HepG2 (cell line): ENCODE data around the gene FUZ.

ENCODE experiments used
- ATF2 ChIP-seq: sonication (generic); formaldehyde crosslinking; IDR thresholded peaks from 2 replicates; pipeline ENCODE4 v1.4.0; 2020; ENCODE audit warnings: missing genetic modification reagents
- BRD4 ChIP-seq: sonication (generic); formaldehyde crosslinking; IDR thresholded peaks from 2 replicates; pipeline ENCODE4 v1.4.0; 2020; ENCODE audit warnings: missing genetic modification reagents
- CTCF ChIP-seq: sonication (generic); formaldehyde crosslinking; IDR thresholded peaks from 2 replicates; pipeline ENCODE4 v1.5.0; 2020; ENCODE audit warnings: mild to moderate bottlenecking, missing genetic modification reagents, moderate library complexity
- KAT7 ChIP-seq: IDR thresholded peaks from 2 replicates; pipeline ENCODE4 v1.6.1; 2018; ENCODE audit warnings: borderline replicate concordance, missing compliant biosample characterization
- MAFK ChIP-seq, 2 experiments: IDR thresholded peaks in 1 of 2; conservative IDR thresholded peaks in 1 of 2; 2 replicates each; pipeline ENCODE4 v1.6.1; 2011; ENCODE audit warnings: improper control_type of control experiment in 2 of 2, low read length in 2 of 2
- SETDB1 ChIP-seq: sonication (generic); formaldehyde crosslinking; IDR thresholded peaks from 2 replicates; pipeline ENCODE4 v1.5.1; 2020; ENCODE audit warnings: missing genetic modification reagents, mild to moderate bottlenecking, borderline replicate concordance
- SUZ12 ChIP-seq: fragments of 150-350 bp; IDR thresholded peaks from 2 replicates; pipeline ENCODE4 v1.6.1; 2014; ENCODE audit warnings: low read depth, low read length
- TERF1 ChIP-seq: sonication (generic); formaldehyde crosslinking; IDR thresholded peaks from 2 replicates; pipeline ENCODE4 v1.8.0; 2022; ENCODE audit warnings: mild to moderate bottlenecking, missing genetic modification reagents, moderate library complexity
- USF2 ChIP-seq, 2 experiments: sonication (generic) in 1 of 2; formaldehyde crosslinking in 1 of 2; IDR thresholded peaks; 2 replicates each; pipeline versions ENCODE4 v1.5.1 to v1.6.1; 2011 to 2020; ENCODE audit warnings: borderline replicate concordance in 1 of 2, low read depth in 1 of 2, low read length in 1 of 2, mild to moderate bottlenecking in 1 of 2, missing genetic modification reagents in 1 of 2, moderate library complexity in 1 of 2
- ZBTB10 ChIP-seq: sonication (generic); formaldehyde crosslinking; IDR thresholded peaks from 2 replicates; pipeline ENCODE4 v1.4.0; 2020; ENCODE audit warnings: missing genetic modification reagents, borderline replicate concordance
- ZBTB4 ChIP-seq: sonication (generic); formaldehyde crosslinking; IDR thresholded peaks from 2 replicates; pipeline ENCODE4 v1.4.0; 2020; ENCODE audit warnings: missing genetic modification reagents, mild to moderate bottlenecking, borderline replicate concordance
- ZNF138 ChIP-seq: sonication (generic); formaldehyde crosslinking; IDR thresholded peaks from 2 replicates; pipeline ENCODE4 v1.5.0; 2020; ENCODE audit warnings: mild to moderate bottlenecking, low read depth, missing genetic modification reagents

- TF ChIP-seq TERF1 (CRISPR knock-in tag) (no peak), CTCF (CRISPR knock-in tag) (no peak), SETDB1 (no peak), KAT7 (no peak), SUZ12 (no peak), USF2 (IDR thresholded peaks at IDR 0.05; ENCODE audit: low read depth, low read length) (no peak), USF2 (CRISPR knock-in tag; IDR thresholded peaks at IDR 0.05; ENCODE audit: borderline replicate concordance) (no peak), ATF2 (CRISPR knock-in tag) (no peak), BRD4 (CRISPR knock-in tag) (no peak), MAFK (conservative IDR thresholded peaks at IDR 0.05 in 1 of 2, IDR thresholded peaks at IDR 0.05 in 1 of 2; ENCODE audit: low read length in 2 of 2) (no peak), ZBTB4 (CRISPR knock-in tag) (no peak), ZBTB10 (CRISPR knock-in tag) (no peak), ZNF138 (no peak)
Observed at GRCh38 chr19:49786376-49786820, 26.7 kb downstream of the FUZ start.
